Endometrial microvascular endothelial cells (primary cell): ENCODE measurements around the gene PHLPP1. TPM values are rescaled to one million over a fixed set of nuclear protein-coding genes. Genes with fewer than 3 reads are reported as not detected.
"Not testable (repeated sequence)": the region's sequence is repeated elsewhere in the genome, so short reads cannot be mapped to it uniquely, and the experiment has no call there.

ENCODE experiments used
- in situ Hi-C: cut with HindIII; loops from 2 replicates; pipeline ENCODE4 v1.10.0; 2017; ENCODE audit warnings: low sequenced_read_pairs, low pct_unique_long_range_greater_than_20kb; ENCODE audit errors: inconsistent ontology term
- total RNA-seq: library from RNA; depleted of rRNA; stranded (reverse); fragments of >200 nt; gene quantifications from one replicate; pipeline ENCODE4 v1.2.3, GENCODE V29; 2015; ENCODE audit errors: inconsistent ontology term

Gene PHLPP1
- 6.4 TPM for total RNA-seq

DNA sequence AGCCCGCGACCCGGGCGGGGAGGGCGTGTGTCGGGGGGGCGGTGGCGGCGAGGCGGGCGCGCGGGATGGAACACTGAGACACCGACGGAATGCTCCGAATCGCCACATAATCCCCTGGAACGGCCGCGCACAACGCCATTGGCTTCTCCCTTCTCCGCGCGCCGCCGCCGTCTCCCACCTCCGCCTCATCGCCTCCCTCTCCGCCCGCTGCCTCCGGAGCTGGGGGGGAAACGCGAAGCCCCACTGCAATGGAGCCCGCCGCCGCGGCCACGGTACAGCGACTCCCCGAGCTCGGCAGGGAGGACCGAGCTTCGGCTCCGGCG lies at the start of gene PHLPP1:
Gene PHLPP1 (plus strand): TSS at position 106 of the 323 bp plus-strand sequence. CDS start 143 bp downstream, at position 249.
- in situ Hi-C loops = no loop called here

DNA sequence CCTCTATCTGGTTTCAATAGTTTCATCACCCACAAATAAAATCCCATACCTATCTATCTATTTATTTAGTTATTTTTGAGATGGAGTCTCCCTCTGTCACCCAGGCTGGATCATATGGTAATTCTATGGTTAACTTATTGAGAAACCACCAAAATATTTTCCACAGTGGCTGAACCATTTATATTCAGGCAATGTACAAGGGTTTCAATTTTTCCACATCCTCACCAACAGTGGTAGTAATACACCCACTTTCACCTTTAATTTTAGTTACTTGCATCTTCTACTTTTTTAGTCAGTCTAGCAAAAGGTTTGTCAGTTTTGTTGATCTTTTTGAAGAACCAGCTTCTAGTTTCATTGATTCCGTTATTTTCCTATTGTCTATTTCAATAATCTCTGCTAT lies 46.1 kb upstream of the PHLPP1 start:
- in situ Hi-C loops = no loop called here

DNA sequence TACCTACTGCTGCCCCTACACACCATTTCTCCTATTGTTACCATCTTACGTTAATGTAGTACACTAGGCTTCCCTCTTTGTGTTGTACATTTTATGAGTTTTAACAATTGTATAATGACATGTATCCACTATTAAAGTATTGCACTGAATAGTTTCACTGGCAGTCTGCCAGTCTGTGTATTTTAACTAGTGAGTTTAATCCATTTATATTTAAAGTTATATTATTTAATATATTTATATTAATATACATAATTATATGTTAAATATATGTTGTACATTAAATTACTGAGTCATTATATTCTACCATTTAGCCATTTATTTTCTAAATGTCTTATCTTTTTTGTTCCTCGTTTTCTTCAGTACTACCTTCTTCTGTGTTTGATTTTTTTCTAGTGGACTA lies 44.8 kb upstream of the PHLPP1 start:
- in situ Hi-C loops = no loop called here

DNA sequence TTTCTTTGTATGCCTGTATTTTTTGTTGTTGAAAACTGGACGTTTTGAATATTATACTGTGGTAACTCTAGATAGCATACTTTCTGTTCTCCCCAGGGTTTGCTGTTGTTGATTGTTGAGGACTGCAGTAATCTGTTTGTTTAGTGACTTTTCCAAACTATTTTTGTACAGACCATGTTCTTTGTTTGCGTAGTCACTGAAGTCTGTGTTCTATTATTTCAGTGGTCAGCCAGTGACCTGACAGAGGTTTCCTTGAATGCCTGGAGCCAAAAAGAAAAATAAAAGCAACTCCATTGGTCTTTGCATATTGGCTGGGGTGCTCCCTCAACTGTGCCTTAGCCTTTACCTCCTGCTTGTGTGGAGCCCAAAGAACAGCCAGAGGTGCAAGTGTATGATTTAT lies 42.7 kb upstream of the PHLPP1 start:
- in situ Hi-C loops = no loop called here

DNA sequence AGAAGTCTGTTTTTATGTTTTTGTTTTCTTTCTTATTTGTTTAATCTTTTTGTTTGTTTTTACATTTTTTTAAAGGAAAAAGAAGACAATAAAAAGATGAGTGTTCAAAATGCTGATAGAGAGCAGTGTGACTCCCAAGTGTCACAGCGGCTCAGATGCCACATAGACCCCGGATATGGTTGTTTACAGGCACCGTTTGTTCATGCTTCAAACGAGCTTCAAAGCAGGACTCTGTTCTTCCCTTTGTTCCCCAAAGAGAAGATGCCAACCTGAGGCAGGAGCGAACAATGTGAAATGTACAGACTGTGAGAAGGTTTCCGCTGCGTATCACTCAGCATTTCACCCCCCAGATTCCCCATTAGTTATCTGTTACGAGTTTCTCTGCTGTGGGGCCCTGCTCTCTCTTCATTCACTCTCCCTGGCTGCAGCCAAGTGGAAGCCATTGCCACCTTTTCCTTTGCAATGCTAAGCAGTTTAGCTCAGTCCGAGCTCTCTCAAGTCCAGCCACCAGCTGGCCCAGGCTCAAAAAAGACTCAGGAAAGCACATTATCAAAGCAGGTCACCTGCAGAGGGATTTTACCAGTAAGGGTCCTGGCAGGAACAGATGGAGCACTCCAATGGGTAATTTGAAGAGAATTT lies 36.4 kb upstream of the PHLPP1 start:
- in situ Hi-C loops = no loop called here

DNA sequence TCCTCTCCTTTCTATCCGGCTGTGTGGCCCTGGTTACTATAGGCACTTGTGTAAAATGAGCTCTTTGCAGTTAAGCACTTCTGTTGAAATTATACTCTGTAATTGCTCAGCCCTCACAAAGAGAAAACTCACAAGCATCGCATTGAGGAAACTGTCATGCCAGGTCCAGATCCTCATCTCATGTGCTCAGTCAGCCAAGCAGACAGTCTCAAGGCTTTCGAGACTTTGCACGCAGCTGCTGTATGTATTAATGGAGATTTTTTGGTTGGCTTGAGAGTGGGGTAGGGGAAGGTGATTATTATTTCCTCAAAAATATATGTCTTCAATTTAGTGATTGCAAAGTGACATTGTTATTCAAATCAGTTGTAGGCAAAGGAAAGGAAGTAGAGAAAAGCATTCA lies 33.0 kb upstream of the PHLPP1 start:
- in situ Hi-C loops = no loop called here

DNA sequence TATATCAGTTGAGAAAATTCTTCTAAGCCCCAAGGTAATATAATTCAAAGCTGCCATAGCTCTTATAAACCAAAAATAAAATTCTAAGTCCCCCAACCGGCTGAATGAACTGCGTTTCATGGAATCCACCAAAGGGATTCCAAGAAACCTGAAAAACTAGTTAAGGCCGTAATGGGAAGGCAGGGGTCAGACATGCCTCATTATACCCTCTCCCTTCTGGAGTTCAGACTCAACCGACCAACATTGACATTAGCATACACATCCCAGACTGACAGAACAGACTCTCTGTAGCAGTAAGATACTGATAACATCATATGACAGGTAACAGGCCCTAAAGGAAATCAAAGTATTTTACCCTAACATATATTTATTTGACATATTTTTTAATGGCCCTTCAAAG lies 31.4 kb upstream of the PHLPP1 start:
- in situ Hi-C loops = no loop called here

DNA sequence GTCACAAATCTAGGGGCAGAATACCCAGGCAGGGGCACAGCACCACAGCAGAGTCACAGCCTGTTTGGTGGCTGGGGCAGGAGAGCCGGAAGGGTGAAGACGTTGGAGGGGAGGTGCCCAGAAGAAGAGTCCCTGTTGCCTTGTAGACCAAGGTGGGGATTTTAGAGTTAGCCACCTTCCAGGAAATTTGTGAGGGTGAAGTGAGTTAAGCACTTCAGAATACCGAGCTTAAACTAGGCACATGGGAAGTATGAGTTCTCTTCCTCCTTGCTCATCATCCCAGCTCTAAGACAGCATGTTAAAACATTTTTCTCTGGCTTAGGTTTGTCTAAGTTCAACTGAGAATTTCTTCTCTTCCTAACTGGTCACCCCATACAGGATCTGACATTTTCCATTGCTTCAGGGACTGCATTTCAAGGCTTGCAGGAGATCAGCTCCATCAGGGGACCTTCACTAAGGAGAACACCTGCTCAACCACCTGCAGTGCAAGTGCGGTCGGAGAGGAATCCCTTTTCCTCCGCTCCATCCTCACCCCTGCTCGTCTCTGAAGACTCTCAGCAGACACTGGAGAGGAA lies 26.5 kb upstream of the PHLPP1 start:
- in situ Hi-C loops = no loop called here

DNA sequence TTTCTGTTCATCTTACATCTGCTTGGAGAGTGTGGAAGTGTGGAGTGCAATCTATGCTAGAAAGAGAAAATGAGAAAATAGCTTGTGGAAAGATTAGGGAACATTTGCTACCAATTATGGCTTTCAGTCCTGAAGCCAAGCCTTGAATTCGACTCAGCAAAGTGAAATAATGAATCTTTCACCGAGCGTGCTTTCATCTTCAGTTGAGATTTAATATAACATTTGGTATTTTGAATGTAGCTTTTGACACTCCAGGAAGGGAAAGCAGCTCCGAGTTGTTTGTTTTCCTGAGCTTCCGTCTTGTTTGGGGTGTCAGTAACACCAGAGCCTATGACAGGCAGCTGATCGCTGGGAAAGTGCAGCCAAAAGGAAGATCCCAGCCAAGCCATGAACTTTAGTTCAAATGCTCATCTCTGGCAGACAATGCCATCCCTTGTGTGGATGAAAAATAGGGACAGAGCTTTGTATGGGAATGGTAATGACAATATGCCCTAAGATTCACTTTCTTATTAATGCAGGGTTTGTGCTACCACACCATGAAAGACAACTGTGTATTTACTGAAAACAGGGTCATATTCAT lies 25.0 kb upstream of the PHLPP1 start:
- in situ Hi-C loops = no loop called here

DNA sequence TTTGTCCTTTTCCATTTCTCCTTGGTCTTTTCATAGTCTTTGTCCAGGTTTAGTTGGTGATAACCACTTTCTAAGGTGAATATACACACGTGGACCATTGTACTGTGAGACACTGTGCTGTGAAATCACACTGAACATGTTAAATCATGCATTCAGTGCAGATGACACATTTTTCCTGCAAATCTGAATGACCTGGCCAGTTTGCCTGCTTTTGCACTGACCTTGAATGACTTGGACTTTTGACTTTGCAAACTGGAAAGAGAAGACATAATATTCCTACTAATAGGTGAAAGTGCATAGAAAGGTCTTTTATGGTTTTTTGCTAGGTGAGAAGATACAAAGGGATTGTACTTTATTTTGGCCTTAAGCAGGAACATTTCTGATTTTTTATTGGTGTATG lies 21.7 kb upstream of the PHLPP1 start:
- in situ Hi-C loops = no loop called here

DNA sequence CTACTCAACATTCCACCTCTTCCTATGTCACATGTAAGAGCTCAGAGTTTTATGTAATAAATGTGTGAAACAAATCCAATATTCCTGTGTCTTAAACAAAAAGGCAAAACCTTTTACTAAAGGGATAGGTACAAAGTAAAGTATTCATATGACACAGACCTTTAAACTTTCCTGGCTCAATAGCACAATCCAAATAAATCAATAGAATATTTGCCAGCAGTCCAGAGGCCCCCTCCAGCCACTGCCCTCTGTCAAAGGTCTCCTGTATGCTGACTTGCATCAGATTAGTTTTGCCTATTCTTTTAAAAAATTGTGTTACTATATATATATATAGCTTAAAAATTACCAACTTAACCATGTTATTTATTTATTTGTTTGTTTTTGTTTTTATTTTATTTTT lies 17.7 kb upstream of the PHLPP1 start:
- in situ Hi-C loops = no loop called here

DNA sequence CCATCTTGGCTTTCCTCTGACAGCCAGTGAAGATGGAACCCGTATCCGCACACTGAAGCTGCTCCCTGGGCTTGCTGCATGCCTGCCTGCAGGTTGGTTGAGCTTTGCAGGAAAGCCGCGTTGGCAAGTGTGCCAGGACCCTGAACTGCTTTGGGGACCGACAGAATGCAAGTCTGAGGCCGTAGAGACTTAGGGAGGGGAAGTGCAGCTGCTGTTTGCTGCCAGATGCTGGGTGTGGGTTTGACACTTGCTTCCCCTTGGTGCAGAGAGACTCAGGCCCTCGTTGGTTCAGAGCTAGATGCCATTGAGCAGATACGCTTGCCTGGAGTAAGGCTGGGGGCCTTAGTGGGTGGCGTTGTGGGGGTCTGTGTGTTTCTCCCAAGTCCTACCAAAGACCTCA lies 13.1 kb upstream of the PHLPP1 start:
- in situ Hi-C loops = no loop called here

DNA sequence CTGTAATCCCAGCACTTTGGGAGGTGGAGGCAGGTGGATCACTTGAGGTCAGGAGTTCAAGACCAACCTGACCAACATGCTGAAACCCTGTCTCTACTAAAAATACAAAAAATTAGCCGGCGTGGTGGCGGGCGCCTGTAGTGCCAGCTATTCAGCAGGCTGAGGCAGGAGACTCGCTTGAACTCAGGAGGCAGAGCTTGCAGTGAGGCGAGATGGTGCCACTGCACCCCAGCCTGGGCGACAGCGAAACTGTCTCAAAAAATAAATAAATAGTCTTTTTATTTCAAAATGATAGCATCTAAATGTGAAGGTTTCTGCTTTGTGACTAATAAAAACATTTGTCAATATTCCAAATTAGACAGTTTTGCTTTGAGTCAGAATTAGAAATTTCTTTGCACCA lies 8.5 kb upstream of the PHLPP1 start:
- in situ Hi-C loops = not testable (repeated sequence)

DNA sequence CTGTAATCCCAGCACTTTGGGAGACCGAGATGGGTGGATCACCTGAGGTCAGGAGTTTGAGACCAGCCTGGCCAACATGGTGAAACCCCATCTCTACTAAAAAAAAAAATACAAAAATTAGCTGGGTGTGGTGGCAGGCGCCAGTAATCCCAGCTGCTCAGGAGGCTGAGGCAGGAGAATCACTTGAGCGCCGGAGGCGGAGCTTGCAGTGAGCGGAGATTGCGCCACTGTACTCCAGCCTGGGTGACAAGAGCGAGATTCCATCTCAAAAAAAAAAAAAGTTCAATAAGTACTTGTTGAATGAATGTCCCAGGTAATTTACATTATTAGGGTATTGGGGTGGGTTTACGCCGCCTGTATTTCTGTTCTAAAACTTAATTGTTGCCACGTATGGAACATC lies 5.4 kb upstream of the PHLPP1 start:
- in situ Hi-C loops = not testable (repeated sequence)

DNA sequence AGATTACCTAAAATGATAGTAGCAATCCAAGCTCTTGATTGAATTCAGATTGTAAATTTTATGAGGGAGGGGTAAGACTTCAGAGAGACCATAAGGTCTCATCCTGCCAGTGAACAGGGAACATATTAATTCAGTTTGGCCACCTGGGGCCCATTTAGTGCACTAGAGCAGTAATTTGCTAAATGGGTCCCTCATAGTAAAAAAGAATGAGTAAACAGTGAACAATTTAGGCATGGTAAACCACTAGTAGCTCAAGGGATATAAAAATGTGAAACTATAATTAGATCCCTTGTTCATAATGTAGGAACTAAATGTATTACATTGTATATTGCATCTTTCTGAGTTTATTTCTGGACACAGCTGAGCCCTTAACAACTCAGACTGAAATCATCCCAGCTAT lies 4.9 kb upstream of the PHLPP1 start:
- in situ Hi-C loops = no loop called here

DNA sequence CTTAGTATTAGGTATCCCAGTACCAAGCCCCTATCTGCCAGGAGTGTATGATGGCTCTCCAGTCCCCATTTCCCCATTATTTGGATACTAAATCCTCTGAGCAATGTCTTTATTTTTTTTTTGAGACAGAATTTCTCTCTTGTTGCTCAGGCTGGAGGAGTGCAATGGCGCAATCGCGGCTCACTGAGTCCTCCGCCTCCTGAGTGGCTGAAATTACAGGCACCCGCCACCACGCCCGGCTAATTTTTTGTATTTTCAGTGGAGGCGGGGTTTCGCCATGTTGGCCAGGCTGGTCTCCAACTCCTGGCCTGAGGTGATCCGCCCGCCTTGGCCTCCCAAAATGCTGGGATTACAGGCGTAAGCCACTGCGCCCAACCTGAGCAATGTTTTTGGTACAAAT lies 3.6 kb upstream of the PHLPP1 start:
- in situ Hi-C loops = no loop called here

DNA sequence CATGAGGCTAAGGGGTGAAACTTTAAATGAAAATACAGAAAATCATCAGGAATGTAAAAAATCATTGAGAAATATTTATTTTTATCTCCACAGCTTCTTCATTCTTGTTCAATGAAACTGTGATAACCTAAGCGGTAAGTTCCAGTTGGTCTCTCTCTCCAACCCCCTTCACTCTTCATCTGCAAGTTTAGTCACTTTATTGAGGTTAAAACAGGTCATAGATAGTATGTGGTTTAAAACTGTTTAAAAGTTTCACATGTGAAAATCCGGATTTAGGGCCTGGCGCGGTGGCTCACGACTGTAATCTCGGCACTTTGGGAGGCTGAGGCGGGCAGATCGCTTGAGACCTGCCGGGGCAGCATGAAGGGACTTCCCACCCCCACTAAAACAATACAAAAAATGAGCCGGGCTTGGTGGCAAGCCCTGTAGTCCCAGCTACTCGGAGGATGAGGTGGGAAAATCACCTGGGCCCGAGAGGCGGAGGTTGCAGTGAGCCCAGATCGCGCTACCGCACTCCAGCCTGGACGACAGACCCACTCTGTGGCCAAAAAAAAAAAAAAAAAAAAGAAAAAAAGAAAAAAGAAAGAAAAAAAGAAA lies 1.6 kb upstream of the PHLPP1 start:
- in situ Hi-C loops = no loop called here

DNA sequence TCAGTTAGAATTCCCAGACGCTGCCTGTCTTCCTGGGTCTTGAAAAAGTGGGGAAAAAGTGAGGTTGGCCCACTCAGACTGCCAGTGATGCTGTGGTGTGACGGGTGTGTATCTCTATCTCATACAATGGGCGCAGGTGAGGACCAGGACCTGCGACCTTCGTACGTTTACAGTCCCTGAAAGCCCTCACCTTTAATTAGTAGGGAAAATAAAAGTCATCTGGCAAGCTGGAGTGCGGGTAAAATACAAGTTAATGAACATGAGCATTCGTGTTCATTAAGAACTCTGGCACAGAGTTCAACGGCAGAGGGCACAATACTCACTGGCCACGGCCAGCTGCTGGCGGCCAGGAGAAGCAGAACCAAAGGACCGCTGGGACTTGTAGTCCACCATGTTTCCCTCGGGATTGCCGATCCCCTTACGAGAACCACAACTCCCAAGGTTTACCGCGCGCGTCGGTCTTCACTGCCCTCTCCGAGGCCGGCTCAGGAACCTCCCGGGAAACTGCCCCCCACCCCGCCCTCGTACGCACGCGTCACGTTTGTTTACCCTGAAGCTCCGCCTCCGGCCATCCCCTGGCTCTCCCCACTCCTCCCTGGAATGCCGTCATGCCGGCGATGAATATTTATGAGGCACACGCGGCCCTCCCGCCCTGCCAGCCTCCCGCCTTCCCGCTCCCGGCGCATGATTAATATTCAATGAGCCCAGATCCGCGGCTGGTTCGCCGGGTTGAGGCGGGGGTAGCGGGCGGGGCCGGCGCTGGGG lies 488 bp upstream of the PHLPP1 start:
- in situ Hi-C loops = no loop called here

DNA sequence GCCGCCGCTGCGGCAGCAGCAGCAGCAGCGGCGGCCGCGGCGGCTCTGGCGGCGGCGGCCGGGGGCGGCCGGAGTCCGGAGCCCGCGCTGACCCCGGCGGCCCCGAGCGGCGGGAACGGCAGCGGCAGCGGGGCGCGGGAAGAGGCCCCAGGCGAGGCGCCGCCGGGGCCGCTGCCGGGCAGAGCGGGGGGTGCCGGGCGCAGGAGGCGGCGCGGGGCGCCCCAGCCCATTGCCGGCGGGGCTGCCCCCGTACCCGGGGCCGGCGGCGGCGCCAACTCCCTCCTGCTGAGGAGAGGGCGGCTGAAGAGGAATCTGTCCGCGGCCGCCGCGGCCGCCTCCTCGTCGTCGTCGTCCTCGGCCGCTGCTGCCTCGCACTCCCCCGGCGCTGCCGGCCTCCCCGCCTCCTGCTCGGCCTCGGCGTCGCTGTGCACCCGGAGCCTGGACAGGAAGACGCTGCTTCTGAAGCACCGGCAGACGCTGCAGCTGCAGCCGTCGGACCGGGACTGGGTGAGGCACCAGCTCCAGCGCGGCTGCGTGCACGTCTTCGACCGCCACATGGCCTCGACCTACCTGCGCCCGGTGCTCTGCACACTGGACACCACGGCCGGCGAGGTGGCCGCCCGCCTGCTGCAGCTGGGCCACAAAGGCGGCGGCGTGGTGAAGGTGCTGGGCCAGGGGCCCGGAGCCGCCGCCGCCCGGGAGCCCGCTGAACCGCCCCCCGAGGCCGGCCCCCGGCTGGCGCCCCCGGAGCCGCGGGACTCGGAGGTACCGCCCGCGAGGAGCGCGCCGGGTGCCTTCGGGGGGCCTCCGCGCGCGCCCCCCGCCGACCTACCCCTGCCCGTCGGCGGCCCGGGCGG lies 646 bp downstream of the PHLPP1 start:
- in situ Hi-C loops = no loop called here
